ENCODE measurements around the gene TRAK2.
"Not testable (repeated sequence)": the region's sequence is repeated elsewhere in the genome, so short reads cannot be mapped to it uniquely, and the experiment has no call there.

Gene TRAK2

DNA sequence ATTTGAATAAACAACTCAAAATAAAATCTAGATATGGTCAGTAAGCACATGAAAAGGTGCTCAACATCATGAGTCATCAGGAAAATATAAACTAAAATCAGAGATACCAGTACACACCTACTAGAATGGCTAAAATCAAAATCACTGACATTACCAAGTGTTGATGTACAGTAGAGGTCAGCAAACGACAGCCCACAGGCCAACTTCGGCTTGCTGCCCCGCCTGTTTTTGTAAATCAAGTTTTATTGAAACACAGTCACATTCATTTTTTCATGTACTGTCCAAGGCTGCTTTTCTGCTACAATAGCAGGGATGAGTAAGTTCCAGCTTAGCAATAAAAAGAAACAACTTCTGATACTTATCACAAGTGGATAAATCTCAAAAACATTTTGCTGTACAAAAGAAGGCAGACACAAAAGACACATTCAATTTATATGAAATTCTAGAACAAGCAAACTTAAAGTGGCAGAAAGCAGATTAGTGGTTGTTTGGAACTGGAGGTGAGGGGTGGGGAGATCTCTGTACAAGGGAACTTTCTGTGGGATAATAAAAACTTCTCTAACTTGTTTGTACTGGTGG, 32.1 kb downstream of the TRAK2 start:
- no peak for DNase-seq (ENCODE audit: low read depth in 2 of 2)

DNA sequence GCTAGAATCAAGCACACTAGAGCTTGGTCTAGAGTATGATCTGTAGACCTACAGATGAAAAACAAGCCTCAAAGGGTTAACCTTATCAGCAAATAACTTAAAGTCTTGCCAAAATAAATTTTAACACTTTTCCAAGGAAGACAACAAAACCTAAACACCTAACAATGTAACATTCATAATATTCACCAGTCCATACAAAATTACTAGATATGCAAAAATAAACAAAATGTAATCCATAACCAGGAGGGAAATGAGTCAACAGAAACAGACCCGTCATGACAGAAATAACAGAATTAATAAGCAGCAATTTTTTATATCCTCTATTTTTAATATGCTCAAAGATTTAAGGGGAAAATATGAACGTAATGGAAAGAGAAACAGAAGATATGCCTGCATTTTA, 36.1 kb downstream of the TRAK2 start:
- no peak for DNase-seq (ENCODE audit: low read depth in 2 of 2)

DNA sequence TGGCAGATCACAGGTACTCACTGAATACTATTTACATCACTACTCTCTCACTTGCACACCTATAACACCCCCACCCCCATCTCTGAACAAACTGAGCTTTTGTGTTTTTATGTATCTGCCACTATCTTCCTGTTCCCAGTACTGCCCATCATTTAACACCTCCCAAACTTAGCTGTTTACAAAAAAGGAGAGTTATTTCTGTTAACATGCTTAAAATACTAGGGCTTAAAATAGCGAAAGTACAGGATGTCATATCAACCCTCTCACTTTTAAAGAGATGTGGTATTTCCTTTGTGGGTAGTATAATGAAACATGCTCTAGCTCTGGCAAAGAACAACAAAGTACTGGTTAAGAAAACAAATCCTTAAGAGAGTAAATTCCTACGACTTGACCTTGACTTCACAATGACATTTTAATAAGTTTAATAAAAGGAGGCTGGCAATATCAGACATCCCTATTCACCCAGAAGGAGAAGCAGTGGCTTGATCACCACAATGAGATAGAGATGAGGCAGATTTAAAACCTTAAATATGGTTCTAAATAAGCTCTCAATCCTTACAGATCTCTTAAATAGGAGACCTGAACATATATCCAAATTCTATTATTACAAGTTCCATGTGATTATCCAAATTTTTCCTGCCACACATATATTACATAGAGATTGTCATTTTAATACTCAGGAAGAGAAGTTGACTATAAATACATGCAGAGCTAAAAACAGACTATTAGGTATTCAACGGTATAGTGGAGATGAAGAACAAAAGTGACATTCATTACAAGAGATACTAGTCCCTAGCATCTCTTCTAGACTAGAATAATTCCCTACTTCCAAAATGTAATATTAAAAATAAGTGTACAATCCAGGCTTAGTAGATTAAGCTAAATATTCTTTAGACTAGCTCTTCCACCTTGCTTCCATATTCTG, 36.9 kb downstream of the TRAK2 start:
- DNase-seq (ENCODE audit: low read depth in 2 of 2): no peak

DNA sequence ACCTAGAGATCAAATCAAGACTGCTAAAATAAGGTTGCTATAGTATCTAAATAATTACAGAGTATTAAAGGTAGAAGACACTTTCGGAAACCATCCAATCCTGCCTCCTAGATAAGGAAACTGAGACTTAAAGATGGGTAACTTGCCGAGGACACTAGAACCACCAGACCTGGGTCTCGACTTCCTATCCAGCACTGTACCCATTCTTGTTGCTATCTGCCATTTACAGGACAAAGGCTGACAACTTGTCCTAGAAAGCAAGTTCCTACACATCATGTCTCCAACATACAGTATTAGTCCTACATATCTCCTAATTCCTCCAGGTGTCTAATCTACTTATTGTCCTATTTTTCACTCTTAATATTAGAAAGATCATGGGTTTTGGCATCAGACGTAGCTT, 37.7 kb downstream of the TRAK2 start:
- no peak for DNase-seq (ENCODE audit: low read depth in 2 of 2)

DNA sequence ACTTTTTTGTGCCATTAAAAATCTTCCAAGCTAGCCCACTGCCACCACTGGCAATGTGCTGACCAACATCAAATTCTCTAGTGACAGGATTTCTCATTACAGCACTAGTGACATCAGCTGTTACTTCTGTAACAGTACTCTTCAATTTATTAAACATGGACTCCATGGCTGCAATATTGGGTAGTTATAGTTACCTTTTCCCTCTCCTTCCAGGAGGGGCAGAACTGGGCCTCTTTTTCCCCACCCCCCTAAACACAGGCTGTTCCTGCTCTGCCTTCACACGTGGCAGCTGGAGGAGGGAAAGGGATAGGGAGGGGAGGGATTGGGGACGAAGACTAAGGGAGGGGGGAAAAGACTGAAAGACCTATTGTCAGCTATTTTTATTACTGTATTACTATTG, 38.1 kb downstream of the TRAK2 start:
- no peak for DNase-seq (ENCODE audit: low read depth in 2 of 2)

DNA sequence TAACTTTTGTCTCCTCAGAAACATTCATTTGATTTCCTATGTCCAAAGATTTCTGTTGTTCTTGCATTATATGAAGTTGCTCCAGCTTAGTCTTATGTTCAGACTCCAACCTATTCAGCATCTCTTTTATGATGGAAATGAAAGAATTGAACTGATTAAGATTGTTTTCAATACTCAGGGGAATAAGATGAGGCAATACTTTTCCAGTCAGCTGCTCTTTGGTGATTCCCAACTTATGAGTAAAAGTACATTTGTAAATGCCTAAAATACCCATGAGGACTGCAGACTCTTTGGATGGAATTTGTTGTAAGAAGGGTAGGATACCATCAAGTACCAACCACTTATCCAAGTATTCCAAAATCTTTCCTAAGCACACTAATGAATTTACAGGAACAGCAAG, 39.8 kb downstream of the TRAK2 start:
- no peak for DNase-seq (ENCODE audit: low read depth in 2 of 2)

DNA sequence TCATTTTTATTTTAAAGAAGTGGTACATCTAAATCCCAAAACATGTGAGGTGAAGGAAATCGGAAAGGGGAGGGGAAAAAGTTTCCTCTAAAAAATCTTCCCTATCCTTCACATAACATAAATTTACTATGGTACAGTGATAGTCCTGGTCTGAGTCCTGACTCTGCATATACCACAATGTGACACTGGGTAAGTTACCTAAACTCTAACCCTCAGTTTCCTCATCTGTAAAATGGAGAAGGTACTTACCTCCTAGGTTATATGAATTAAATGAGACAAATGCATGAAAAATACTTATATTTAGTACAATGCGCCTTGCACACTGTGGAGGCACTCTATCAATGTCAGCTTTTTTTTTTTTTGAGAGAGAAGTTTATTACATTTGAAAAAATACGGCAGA, 42.3 kb downstream of the TRAK2 start:
- no peak for DNase-seq (ENCODE audit: low read depth in 2 of 2)

DNA sequence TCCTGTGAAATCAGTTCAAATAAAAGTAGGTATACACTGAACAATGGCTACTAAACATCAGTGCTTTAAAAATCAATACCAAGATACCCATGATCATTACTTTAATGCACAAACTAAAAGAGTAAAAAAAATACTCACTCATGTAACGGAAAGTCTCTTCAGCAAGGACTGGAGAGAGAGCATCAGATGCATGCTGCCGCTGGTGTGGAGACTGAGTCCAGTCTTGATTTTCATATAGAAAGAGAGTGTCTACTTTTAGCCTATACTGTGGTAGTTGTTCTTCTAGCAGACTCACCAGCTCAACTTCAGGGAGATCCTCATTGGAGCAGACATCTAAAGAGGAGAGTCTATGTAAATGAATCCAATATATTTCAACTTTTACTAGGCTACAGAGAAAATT, 44.0 kb downstream of the TRAK2 start:
- DNase-seq (ENCODE audit: low read depth in 2 of 2): no peak

DNA sequence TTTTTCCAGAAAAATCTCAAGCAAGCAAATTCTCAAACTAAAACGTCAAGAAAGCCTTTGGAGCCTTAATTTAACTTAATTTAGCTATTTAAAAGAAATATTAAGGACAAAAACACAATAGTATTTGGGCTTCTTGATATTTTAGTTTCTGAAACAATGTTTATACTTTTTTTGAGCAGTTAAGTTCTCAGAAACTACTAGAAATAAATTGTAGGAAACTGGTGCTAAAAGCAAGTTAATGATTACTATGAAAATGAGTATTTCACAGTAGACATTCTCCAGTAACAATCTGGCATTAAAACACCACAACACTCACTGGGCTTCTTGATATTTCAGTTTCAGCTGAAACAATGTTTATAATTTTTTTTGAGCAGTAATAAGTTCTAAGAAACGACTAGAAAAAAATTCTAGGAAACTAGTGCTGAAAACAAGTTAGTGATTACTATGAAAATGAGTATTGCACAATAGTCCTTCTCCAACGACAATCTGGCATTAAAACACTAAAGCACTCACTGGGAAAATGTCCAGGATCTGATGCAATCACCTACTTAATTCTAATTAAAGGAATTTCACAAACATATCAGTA, 45.1 kb downstream of the TRAK2 start:
- no peak for DNase-seq (ENCODE audit: low read depth in 2 of 2)

DNA sequence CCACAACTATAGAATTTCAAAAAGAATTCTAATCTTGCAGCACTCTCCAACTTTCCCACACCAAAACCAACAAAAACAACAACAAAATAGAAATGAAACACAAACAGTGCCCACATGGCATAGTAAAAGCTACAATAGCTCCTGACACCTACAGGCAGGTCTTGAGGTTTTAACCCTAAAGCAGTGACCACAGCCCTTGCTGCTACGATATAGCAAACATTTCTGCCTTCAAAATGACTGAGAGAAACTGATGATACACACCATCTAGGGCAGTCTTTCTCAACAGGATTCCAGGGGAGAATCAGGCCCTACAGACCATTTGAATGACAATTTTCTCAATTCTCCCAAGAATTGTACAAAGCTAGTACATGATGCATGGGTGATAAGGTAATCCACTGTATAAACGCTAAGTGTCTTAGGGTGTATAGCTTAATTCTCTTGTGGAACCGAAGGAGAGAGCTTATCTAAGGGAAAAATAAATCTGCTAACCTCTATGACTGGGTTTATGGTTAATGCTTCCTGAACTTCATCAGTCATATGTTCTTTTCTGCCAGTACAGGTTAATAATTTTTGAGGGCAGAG, 46.5 kb downstream of the TRAK2 start:
- DNase-seq (ENCODE audit: low read depth in 2 of 2): no peak

DNA sequence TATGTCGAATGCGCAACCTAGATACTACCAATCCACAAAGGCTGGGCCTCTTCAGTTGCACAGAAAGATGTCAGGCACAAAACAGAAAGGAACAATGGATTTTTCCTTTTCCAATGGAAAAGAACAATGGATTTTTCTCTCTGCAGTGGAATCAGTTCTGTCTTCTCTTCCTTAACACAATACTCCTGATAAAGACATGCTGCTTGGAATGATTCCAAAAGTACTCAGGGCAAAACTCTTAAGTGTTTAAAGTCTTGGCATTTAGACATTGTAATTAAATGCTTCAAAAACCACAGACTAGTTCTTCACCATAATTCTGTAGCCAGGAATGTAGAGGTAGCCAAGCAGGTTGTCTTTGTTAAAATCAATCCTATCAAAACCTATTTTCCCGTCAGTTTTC, 47.4 kb downstream of the TRAK2 start:
- DNase-seq (ENCODE audit: low read depth in 2 of 2): no peak

DNA sequence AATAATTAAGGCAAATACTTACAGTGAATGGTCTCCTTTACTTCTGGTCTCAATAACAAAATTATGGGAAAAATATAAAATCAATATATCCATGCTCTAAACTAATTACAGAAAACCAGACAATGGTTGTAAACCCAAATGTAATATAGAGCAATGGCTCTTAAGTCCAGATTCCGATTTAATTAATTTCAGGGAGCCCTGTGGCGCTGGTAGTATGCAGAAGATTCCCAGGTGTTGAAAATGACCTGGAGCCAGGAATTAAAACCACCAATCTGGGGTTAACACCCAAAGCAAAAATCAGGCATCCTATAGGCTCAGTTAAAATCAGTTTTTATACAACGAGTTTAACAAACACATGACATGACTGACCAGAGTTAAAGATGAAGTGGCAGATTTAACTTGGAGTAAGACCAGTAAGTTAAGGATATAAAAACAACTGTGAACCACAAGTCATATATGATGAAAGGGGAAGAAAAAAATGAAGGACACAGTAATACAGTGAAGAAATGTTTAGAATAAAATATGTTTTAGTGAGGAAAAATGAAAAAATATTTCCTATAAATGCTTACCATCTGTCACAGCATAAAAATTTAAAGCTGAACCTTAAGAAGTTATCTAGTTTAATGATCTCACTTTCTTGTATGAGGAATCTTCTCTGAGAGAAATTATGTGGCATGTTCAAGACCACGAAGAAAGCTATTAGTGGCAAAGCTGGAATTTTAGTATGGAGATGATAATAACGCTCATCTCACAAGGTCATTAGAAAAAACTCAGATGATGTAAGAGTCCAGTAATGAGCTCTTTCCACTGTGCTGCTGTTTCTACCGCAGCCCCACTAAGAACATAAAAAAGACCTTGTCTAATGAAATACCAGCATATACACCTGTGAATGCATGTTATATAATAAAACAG, 48.4 kb downstream of the TRAK2 start:
- DNase-seq (ENCODE audit: low read depth in 2 of 2): no peak

DNA sequence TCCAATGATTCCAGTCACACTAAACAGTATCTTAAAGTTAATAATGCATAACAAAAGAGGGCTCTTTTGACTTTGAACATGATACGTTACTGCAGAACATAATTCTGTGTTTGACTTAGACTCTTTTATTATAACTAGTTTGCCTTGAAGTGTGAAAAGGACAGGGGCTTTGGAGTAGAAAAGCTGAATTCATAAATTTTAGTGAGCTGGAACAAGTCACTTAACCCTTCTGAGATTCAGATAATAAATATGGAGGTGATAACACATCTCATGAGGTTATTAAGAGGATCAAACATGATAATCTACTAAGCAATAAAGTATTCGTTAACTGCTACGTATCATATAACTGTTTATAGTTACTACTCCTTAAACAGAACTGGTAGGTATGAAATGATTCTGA, 49.4 kb downstream of the TRAK2 start:
- DNase-seq (ENCODE audit: low read depth in 2 of 2): no peak

DNA sequence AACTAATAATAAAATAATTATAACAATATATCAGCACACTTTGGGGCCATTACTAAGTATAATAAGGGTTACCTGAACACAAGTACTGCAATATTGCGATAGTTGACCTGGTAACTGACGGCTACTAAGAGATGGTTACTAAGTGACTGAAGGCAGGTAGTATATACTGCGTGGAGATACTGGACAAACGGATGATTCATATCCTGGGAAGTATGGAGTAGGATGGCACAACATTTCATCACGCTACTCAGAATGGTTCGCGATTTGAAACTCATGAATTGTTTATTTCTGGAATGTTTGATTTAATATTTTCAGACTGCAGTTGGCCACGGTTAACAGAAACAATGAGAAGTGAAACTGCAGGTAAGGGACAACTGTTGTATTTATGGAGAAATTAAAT, 54.7 kb downstream of the TRAK2 start:
- DNase-seq (ENCODE audit: low read depth in 2 of 2): no peak

DNA sequence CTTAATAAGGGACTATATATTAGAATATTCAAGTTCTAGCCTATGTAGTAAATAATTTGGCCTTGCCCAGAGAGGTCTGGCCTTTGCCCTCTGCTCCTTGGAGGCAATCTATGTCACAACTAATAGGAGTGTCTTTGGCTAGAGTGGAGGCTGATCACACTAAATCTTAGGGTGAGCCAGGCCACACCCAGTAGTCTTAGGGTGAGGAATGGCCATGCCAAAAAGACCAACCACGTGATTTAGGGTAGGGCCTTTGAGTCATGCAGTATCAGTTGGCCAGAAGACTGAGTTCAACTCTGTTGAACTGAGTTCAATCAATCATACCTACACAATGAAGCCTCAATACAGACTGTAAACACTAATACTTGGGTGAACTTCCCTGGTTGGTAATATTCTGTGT, 68.1 kb downstream of the TRAK2 start:
- DNase-seq (ENCODE audit: low read depth in 2 of 2): no peak

DNA sequence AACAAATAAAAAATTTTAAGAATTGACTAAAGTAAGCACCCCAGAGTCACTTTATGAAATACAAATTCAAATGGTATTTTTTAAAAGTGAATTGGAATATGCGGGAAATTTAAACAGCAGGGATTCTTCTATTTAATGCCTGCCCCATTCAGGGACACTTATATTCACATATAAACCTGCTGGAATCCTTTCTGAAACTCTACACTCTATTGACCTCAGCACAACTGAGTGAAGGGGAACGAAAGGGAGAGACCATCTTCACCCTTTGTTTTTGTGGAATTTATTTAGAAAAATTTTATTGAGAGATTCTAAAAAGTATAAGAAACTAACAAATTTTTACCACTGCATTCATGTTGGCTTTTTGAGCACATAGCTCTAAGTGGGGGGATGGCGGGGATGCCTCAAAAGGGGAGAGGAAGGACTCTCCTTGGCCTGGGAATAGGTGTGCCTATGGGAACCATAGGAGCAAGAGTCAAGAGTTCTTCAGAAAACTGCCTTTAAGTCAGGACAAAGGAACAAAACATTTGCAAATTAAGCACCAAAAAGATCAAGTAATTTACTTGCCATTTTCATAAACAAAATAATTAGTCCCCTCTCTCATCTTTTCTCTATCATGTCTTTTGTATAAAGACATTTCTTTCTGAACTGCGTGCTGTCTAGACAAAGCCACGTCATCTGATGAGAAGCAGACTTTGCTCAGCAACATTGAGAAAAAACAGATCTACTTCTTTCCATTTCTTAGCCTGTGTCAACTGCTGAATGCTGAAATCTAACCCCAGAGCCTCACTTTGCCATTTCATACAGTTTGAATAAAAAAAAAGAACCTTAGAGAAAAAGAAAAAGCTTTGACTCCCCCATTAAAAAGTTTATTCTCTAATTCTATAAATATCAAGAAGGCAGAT, 72.5 kb downstream of the TRAK2 start:
- no peak for DNase-seq (ENCODE audit: low read depth in 2 of 2)

DNA sequence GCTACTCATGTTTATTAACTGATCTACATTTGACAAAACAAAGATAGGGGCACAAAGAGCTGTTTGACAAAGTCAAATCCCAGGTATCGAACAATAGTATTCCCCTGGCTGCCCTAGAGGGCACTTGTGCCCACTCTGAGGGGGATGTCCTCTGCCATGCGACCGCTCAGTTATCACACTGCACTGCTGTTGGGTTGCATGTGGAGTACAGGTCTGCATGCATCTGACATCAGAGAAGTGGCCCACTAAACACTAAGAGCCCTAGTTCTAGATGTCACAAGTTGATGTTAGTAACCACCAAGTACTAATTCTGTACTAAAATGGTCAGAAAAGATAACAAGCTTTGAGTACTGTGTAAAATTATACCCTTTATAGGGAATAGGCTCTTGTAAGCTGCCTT, 74.0 kb downstream of the TRAK2 start:
- DNase-seq (ENCODE audit: low read depth in 2 of 2): no peak

DNA sequence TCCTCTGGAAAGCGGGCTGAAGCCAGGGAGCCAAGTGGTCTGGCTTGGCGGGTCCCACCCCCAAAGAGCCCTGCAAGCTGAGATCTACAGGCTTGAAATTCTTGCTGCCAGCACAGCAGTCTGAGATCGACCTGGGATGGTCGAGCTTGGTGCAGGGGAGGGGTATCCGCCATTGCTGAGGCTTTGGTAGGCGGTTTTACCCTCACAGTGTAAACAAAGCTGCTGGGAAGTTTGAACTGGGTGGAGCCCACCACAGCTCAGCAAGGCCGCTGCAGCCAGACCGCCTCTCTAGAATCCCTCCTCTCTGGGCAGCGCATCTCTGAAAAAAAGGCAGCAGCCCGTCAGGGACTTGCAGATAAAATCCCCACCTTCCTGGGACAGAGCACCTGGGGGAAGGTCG, 81.5 kb downstream of the TRAK2 start:
- no peak for DNase-seq (ENCODE audit: low read depth in 2 of 2)

DNA sequence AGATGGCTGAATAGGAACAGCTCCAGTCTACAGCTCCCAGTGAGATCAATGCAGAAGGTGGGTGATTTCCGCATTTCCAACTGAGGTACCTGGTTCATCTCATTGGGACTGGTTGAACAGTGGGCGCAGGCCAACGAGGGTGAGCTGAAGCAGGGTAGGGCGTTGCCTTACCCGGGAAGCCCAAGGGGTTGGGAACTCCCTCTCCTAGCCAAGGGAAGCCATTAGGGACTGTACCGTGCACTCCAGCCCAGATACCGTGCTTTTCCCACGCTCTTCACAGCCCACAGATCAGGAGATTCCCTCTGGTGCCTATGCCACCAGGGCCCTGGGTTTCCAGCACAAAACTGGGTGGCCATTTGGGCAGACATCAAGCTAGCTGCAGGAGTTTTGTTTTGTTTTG, 81.9 kb downstream of the TRAK2 start:
- DNase-seq (ENCODE audit: low read depth in 2 of 2): not testable (repeated sequence)

DNA sequence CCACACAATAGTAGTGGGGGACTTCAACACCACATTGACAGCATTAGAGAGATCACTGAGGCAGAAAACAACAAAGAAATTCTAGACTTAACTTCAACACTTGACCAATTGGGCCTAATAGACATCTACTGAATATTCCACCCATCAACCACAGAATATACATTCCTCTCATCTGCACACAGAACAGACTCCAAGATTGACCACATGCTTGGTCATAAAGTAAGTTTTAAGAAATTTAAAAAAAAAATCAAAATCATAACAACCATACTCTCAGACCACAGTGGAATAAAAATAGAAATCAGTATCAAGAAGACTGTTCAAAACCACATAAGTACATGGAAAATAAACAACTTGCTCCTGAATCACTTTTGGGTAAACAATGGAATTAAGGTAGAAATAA, 85.1 kb downstream of the TRAK2 start:
- no peak for DNase-seq (ENCODE audit: low read depth in 2 of 2)
